ENCODE measurements around the gene TFB2M. TPM values are rescaled to one million over a fixed set of nuclear protein-coding genes. Genes with fewer than 3 reads are reported as not detected.

The TFB2M gene
- total and polyA plus RNA-seq, 2 of the 13 experiments (the other 11 are each of a cell fraction or from before 2014, with no cell fraction given): 15.7 to 31.4 TPM

DNA sequence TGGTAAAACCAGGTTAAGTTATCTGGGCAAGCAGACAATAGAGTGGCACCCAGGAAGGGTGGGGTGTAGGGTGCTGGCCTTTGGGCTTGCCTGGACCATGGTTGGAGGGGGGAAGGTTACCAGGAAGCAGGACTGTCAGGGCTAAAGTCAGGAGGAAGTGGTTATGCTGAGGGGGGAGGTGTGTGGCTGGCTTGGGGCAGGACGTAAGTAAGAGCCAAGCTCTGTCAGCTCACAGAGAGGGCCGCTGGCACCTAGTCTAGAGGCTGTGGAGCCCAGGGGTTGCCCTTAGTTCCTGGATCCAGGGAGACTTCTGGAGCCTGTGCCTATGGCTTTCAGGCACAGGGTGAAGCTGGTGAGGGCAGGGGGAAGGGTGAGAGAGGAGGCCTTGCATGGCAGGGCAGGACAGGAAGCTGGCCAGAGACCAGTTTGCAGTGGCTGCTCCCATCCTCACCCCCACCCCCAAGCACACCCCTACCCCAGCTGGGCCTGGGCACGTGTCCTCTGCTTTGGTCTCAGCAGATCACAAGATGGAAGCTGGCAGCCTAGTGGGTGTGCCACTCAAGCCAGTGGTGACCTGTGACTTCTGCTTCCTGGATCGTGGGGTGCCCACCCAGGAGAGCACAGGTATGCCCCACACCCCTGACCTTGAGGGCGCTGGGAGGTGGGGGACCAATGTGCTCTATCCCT, 38.5 kb downstream of the TFB2M start (continued):
- TF ChIP-seq, protein P1, sequence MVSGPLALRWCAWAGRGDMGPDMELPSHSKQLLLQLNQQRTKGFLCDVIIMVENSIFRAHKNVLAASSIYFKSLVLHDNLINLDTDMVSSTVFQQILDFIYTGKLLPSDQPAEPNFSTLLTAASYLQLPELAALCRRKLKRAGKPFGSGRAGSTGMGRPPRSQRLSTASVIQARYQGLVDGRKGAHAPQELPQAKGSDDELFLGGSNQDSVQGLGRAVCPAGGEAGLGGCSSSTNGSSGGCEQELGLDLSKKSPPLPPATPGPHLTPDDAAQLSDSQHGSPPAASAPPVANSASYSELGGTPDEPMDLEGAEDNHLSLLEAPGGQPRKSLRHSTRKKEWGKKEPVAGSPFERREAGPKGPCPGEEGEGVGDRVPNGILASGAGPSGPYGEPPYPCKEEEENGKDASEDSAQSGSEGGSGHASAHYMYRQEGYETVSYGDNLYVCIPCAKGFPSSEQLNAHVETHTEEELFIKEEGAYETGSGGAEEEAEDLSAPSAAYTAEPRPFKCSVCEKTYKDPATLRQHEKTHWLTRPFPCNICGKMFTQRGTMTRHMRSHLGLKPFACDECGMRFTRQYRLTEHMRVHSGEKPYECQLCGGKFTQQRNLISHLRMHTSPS (CRISPR knock-in tag; IDR thresholded peaks at IDR 0.05; ENCODE audit: low read depth): peak; percentile 19; the same call in 1 of the 2 replicates
- TF ChIP-seq, protein P2, sequence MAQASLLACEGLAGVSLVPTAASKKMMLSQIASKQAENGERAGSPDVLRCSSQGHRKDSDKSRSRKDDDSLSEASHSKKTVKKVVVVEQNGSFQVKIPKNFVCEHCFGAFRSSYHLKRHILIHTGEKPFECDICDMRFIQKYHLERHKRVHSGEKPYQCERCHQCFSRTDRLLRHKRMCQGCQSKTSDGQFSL (CRISPR knock-in tag; IDR thresholded peaks at IDR 0.05): no peak
- TF ChIP-seq REXO4 (CRISPR knock-in tag; IDR thresholded peaks at IDR 0.05; ENCODE audit: borderline replicate concordance) (no peak), ARNTL (CRISPR knock-in tag; IDR thresholded peaks at IDR 0.05) (no peak), HNRNPH1 (optimal IDR thresholded peaks at IDR 0.05; ENCODE audit: low read depth, low read length) (no peak), PHF5A (CRISPR knock-in tag; IDR thresholded peaks at IDR 0.05; ENCODE audit: low read depth, unreplicated experiment) (no peak), ASH2L (IDR thresholded peaks at IDR 0.05; ENCODE audit: insufficient read length, low read depth, low read length) (no peak), ZNF253 (CRISPR knock-in tag; IDR thresholded peaks at IDR 0.05; ENCODE audit: borderline replicate concordance) (no peak), ZNF615 (CRISPR knock-in tag; IDR thresholded peaks at IDR 0.05; ENCODE audit: borderline replicate concordance) (no peak)
- TF ChIP-seq, protein P3, sequence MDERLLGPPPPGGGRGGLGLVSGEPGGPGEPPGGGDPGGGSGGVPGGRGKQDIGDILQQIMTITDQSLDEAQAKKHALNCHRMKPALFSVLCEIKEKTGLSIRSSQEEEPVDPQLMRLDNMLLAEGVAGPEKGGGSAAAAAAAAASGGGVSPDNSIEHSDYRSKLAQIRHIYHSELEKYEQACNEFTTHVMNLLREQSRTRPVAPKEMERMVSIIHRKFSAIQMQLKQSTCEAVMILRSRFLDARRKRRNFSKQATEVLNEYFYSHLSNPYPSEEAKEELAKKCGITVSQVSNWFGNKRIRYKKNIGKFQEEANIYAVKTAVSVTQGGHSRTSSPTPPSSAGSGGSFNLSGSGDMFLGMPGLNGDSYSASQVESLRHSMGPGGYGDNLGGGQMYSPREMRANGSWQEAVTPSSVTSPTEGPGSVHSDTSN (CRISPR knock-in tag; IDR thresholded peaks at IDR 0.05): no peak
- TF ChIP-seq, protein P4, sequence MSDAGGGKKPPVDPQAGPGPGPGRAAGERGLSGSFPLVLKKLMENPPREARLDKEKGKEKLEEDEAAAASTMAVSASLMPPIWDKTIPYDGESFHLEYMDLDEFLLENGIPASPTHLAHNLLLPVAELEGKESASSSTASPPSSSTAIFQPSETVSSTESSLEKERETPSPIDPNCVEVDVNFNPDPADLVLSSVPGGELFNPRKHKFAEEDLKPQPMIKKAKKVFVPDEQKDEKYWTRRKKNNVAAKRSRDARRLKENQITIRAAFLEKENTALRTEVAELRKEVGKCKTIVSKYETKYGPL (CRISPR knock-in tag; IDR thresholded peaks at IDR 0.05): no peak
- TF ChIP-seq, protein P5, sequence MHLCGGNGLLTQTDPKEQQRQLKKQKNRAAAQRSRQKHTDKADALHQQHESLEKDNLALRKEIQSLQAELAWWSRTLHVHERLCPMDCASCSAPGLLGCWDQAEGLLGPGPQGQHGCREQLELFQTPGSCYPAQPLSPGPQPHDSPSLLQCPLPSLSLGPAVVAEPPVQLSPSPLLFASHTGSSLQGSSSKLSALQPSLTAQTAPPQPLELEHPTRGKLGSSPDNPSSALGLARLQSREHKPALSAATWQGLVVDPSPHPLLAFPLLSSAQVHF (CRISPR knock-in tag; IDR thresholded peaks at IDR 0.05): no peak
